ENCODE measurements around the gene ZFP69.

Gene ZFP69

GRCh38 chr1:40507973-40508372 lies 30.9 kb downstream of the ZFP69 start:
- no peak for DNase-seq (ENCODE audit: extremely low read depth, low read depth)
- H3K4me3 ChIP-seq (replicated peaks; ENCODE audit: low read depth, low read length), result peak overlapping the region; percentile 72
- TF ChIP-seq CTCF (IDR thresholded peaks at IDR 0.05; ENCODE audit: low read depth, low read length, missing control alignments), result no peak

GRCh38 chr1:40508375-40509341 lies 31.6 kb downstream of the ZFP69 start, which contains the start of gene EXO5:
EXO5 (plus strand) TSS chr1:40508767; CDS start chr1:40514545, 5,778 bp downstream.
- TF ChIP-seq CTCF (IDR thresholded peaks at IDR 0.05; ENCODE audit: low read depth, low read length, missing control alignments), result no peak
- H3K4me3 ChIP-seq (replicated peaks; ENCODE audit: low read depth, low read length), result peak within 1 kb of the TSS; percentile 72
- DNase-seq (ENCODE audit: extremely low read depth, low read depth), result no peak

- no peak overlapping the region for H3K4me3 ChIP-seq (replicated peaks; ENCODE audit: low read depth, low read length)
- no peak for TF ChIP-seq CTCF (IDR thresholded peaks at IDR 0.05; ENCODE audit: low read depth, low read length, missing control alignments)
- DNase-seq (ENCODE audit: extremely low read depth, low read depth), result no peak
These were observed 42.4 kb downstream of the ZFP69 start for GRCh38 chr1:40519517-40519916.

GRCh38 chr1:40530735-40531380 lies 53.8 kb downstream of the ZFP69 start:
- no peak for TF ChIP-seq CTCF (IDR thresholded peaks at IDR 0.05; ENCODE audit: low read depth, low read length, missing control alignments)
- peak overlapping the region; percentile 77 for H3K4me3 ChIP-seq (replicated peaks; ENCODE audit: low read depth, low read length)
- no peak for DNase-seq (ENCODE audit: extremely low read depth, low read depth)

- peak; percentile 91 for DNase-seq (ENCODE audit: extremely low read depth, low read depth)
- no peak for TF ChIP-seq CTCF (IDR thresholded peaks at IDR 0.05; ENCODE audit: low read depth, low read length, missing control alignments)
- peak within 1 kb of the TSS; percentile 77 for H3K4me3 ChIP-seq (replicated peaks; ENCODE audit: low read depth, low read length)
These were observed 54.4 kb downstream of the ZFP69 start, which contains the start of gene ZNF684 for GRCh38 chr1:40531381-40532061. ZNF684 (plus strand) TSS chr1:40531637; CDS start chr1:40533167, 1,530 bp downstream.

GRCh38 chr1:40532062-40532389 lies 54.9 kb downstream of the ZFP69 start:
- no peak for TF ChIP-seq CTCF (IDR thresholded peaks at IDR 0.05; ENCODE audit: low read depth, low read length, missing control alignments)
- H3K4me3 ChIP-seq (replicated peaks; ENCODE audit: low read depth, low read length), result peak overlapping the region; percentile 77
- no peak for DNase-seq (ENCODE audit: extremely low read depth, low read depth)

Measured in HFF-Myc (cell line).